Esophagus squamous epithelium (tissue), 4 donors: ENCODE data around the gene PTPRN2.

Experiments used
- POLR2A ChIP-seq, 4 donors: fragments of 450-650 bp; IDR thresholded peaks; one replicate each; pipeline ENCODE4 v1.6.1; 2017; ENCODE audit warnings: antibody characterized with exemption in 4 of 4, mild to moderate bottlenecking in 4 of 4, moderate library complexity in 3 of 4
- TF ChIP-seq, protein P1 (sequence below), 6 experiments: fragments of 450-650 bp in 4 of 6; fragments of 200-600 bp in 2 of 6; sonication (generic) in 2 of 6; IDR thresholded peaks; one replicate each; pipeline ENCODE4 v1.5.1; 2016 to 2019; ENCODE audit warnings: antibody characterized with exemption in 6 of 6, mild to moderate bottlenecking in 4 of 6, moderate library complexity in 4 of 6

DNA sequence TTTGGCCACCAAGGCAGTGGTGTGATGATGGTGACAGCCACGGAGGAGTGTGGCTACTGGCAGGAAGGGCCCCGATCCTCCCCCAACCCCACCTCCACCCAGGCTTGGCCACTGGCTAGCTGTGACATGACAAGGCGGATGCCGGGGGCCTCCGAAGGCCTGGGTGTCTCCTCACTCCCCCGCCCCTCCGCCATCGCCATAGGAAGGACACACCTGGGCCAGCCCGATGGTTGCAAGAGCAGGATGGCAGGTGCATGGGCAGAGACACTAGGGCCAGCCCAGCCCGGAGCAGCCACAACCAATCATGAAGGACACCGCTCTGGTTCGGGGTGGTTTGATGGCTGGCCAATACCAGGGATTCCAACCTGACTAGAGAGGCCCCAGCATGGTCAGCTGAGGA lies 81.0 kb downstream of the PTPRN2 start:
- TF ChIP-seq, protein P1, sequence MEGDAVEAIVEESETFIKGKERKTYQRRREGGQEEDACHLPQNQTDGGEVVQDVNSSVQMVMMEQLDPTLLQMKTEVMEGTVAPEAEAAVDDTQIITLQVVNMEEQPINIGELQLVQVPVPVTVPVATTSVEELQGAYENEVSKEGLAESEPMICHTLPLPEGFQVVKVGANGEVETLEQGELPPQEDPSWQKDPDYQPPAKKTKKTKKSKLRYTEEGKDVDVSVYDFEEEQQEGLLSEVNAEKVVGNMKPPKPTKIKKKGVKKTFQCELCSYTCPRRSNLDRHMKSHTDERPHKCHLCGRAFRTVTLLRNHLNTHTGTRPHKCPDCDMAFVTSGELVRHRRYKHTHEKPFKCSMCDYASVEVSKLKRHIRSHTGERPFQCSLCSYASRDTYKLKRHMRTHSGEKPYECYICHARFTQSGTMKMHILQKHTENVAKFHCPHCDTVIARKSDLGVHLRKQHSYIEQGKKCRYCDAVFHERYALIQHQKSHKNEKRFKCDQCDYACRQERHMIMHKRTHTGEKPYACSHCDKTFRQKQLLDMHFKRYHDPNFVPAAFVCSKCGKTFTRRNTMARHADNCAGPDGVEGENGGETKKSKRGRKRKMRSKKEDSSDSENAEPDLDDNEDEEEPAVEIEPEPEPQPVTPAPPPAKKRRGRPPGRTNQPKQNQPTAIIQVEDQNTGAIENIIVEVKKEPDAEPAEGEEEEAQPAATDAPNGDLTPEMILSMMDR (IDR thresholded peaks at IDR 0.05) = no peak
- no peak for TF ChIP-seq POLR2A (IDR thresholded peaks at IDR 0.05)
